GM13977 (cell line): ENCODE results near the gene MAPKBP1.

ENCODE experiments used
- DNase-seq: peaks from one replicate; pipeline ENCODE4 v3.0.0; 2012; ENCODE audit warnings: low spot score
- in situ Hi-C: fragments of 300-500 bp; cut with MboI; formaldehyde crosslinking; loops from one replicate; pipeline ENCODE4 v1.12.0; 2022; ENCODE audit warnings: low sequenced_read_pairs, low pct_unique_long_range_greater_than_20kb, mixed read lengths, inconsistent platforms; ENCODE audit not compliant: unreplicated experiment
- TF ChIP-seq, protein P1 (sequence below): IDR thresholded peaks from 2 replicates; pipeline ENCODE4 v1.5.1; 2012; ENCODE audit warnings: mild to moderate bottlenecking, control low read depth; ENCODE audit not compliant: insufficient read depth; ENCODE audit errors: extremely low read depth, missing control alignments

The MAPKBP1 gene

DNA sequence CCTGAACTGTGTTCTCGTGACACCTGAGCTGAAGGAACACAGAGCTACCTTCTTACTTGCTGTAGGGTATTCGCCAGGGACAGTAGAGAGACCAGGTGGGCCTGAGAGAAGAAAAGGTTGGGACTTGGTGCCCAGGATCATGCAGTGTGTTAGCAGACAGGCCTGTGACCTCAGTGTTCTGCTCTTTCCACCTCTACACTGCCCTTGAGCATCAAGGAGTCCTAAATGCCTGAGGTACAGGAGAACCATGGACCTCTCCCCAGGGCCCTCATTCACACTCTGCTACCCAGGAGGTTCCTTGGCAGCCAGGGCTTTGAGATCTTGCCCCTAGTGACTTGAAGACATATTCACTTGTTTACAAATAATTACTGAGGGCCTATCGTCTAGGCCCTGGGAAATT lies 31.4 kb downstream of the MAPKBP1 start:
- in situ Hi-C loops, result no loop called here
- no peak for DNase-seq
- TF ChIP-seq, protein P1, sequence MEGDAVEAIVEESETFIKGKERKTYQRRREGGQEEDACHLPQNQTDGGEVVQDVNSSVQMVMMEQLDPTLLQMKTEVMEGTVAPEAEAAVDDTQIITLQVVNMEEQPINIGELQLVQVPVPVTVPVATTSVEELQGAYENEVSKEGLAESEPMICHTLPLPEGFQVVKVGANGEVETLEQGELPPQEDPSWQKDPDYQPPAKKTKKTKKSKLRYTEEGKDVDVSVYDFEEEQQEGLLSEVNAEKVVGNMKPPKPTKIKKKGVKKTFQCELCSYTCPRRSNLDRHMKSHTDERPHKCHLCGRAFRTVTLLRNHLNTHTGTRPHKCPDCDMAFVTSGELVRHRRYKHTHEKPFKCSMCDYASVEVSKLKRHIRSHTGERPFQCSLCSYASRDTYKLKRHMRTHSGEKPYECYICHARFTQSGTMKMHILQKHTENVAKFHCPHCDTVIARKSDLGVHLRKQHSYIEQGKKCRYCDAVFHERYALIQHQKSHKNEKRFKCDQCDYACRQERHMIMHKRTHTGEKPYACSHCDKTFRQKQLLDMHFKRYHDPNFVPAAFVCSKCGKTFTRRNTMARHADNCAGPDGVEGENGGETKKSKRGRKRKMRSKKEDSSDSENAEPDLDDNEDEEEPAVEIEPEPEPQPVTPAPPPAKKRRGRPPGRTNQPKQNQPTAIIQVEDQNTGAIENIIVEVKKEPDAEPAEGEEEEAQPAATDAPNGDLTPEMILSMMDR, result no peak

DNA sequence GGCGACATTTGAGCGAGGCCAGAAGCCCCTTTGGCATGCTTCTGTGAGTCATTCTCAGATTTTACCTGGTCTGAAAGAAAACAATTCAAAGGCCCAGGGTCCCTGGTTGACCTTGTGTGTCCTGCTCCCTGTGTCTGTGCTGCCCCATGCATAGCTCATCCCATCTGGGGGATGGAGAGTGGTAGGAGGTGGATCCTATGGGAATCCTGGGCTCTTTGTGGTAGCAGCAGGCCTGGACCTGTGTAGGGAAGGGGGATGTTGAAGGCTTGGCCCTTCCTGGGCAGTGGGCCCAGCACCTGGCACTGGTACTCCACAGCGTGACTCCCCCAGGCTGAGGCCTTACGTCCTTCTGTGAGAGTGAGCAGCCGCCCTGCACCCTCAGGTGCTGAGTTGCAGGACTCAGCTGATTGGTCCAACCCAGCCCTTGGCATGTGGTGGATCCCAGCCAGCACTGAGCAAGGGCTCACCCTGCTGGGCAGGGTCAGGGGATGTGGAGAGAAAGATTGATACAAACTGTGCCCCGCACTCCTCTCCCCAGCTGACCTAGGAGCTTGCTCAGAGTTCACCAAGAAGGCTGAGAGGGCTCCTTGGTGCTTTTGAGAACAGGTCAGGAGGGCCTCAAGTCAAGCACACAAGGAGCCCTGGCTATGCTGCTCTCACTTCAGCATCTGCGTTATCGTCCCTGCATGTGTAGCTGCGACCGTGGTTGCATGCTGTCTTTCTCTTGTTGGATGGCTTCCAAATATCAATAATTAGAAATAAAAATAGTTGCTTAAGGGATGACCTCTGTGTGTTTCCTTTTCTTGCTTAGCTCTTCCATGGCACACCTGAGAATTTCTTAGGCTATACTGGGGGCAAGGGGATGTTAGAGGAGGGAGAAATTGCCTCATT lies 32.3 kb downstream of the MAPKBP1 start:
- TF ChIP-seq, protein P1, result no peak
- in situ Hi-C loops, result no loop called here
- DNase-seq, result no peak

DNA sequence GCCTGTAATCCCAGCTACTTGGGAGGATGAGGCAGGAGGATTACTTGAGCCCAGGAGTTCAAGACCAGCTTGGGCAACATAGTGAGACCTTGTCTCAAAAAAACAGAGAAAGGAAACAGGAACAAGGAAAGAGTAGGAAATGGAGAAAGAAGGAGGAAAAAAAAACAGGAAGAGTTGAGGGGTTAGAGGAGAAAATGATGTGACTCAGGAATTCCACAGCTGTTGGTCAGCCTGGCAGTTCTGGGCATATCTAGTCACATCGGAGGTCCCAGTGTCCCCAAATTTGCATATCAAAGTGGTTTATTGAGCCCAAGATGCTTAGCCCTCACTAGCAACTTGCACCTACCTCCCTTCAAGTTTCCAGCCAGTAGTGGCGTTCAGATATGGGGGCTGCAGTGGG lies 34.8 kb downstream of the MAPKBP1 start:
- TF ChIP-seq, protein P1, result no peak
- DNase-seq, result no peak
- in situ Hi-C loops, result no loop called here

DNA sequence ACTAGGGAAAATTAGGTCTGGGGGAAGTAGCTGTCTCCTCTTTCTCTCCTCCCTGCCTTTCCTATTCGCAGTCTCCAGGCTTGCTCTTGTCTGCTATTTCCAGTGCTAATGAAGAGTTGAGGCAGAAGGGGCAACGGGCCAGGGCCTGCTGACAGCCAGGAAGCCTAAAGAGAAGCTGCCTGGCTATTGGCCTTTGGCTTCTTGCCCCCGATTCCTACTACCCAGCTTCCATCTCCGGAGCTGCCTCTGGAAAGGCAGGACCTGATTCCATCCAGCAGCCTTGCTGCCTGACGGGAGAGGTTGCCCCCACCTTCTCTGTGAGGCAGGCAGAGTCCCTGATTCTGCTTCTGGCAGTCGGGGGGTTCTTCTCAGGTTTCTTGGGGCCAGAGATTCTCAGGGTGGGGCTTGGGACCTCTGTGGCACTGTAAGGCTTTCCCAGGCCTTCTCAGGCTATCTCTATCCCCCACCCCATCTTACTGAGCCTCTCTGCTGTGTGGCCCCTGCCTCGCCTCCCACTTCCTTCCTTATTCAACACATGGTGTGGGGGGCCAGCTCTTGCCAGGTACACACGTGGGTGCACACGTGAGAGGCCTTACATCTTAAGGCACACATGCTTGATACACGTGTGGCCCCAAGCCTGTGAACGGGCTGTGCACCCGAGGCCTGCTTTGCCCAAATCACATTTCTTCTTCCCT lies 35.4 kb downstream of the MAPKBP1 start:
- in situ Hi-C loops, result no loop called here
- TF ChIP-seq, protein P1, result no peak
- DNase-seq, result no peak

DNA sequence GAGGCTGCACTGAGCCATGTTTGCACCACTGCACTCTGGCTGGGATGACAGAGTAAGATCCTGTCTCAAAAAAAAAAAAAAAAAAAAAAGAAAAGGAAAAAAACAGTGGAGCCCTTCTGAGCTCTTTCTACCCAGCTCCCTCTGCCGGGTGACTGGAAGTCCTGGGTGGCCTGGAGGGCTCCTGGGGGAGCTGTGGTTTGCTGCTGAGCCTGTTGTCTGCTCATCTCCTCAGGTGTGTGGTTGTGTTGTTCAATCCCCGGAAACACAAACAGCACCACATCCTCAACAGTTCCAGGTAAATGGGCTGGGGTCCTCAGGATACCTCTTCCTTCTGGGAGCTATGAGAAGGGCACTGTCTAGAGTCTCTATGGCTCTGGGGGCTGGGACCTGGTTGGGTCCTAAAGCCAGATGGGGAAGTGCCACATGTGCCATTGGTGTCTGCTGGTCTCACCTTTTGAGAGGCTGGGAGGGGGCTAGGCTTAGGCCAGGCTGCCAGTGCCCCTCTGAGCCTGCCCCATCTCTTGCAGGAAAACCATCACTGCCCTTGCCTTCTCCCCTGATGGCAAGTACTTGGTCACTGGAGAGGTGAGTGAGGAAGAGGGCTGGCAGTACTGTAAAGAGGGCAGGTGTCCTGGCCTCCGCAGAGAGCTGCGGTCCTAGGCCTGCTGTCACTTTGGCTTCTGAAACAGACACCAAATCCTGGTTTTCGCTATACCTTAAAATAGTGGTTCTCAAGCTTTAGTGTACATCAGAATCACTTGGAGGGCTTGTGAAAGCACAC lies 36.6 kb downstream of the MAPKBP1 start:
- TF ChIP-seq, protein P1, result no peak
- in situ Hi-C loops, result no loop called here
- DNase-seq, result no peak

DNA sequence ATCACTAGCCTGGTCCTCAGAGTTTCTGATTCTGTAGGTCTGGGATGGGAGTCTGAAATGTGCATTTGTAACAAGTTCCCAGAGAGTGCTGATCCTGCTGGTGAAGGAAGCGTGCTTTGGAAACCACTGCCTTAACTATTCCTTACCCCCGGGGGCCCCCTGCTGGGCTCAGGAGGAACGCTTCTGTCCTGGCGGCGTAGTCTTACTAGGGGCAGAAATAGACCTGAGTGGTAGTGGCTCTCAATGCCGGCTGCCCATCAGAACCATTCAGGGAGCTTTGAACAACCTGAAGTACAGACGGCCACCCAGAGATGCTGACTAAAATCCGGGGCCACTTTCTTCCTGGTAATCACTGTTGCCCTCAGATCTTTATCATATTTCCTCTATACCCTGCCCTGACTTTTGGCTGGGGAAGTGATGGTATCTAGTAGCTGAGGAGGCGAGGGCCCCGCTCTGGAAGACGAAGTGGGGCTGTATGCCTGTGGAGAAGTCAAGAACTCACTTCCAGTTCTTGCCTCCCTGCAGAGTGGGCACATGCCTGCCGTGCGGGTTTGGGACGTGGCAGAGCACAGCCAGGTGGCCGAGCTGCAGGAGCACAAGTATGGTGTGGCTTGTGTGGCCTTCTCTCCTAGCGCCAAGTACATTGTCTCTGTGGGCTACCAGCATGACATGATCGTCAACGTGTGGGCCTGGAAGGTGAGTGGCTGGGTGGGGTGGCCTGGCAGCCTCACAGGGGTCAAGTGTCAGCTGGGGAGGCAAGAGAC lies 37.3 kb downstream of the MAPKBP1 start:
- TF ChIP-seq, protein P1, result peak; percentile 86
- in situ Hi-C loops, result no loop called here
- DNase-seq, result peak; percentile 82
